ENCODE data around the gene TBCC. TPM values are rescaled to one million over a fixed set of nuclear protein-coding genes. Genes with fewer than 3 reads are reported as not detected.

Gene TBCC
- total RNA-seq, 1 donor from 2014 or later = 40.1 TPM

GRCh38 chr6:42702200-42702599 is 43.7 kb downstream of the TBCC start:
- H3K27me3 Mint-ChIP-seq (ENCODE audit: insufficient read depth, low read depth) = peaks cover 4% of the 10 kb centered on the region
- Histone ChIP-seq H3K4me3 (no peak overlapping the region), H3K9ac (no peak overlapping the region), H3K4me2 (no peak overlapping the region), H3K9me3 (ENCODE audit: low read depth) (no peaks in the 10 kb centered on the region), H3K4me1 (peaks cover 6% of the 10 kb centered on the region), H3K27ac (no peak overlapping the region), H2AFZ (replicated peaks) (no peak overlapping the region), H3F3A (ENCODE audit: low read depth) (no peaks in the 10 kb centered on the region), H4K20me1 (ENCODE audit: low read depth) (no peaks in the 10 kb centered on the region), H3K27me3 (no peaks in the 10 kb centered on the region), H3K36me3 (no peaks in the 10 kb centered on the region), H3K79me2 (ENCODE audit: low read depth) (no peaks in the 10 kb centered on the region)
- no peak overlapping the region for H3K27ac Mint-ChIP-seq
- no peaks in the 10 kb centered on the region for H3K9me3 Mint-ChIP-seq
- H3K36me3 Mint-ChIP-seq = no peaks in the 10 kb centered on the region
- H3K4me3 Mint-ChIP-seq = no peak overlapping the region
- no peaks in the 10 kb centered on the region for H3K4me1 Mint-ChIP-seq
- no peak for DNase-seq (ENCODE audit: low spot score)
- TF ChIP-seq EZH2phosphoT487 (IDR thresholded peaks at IDR 0.05) = no peak
- TF ChIP-seq EZH2 (IDR thresholded peaks at IDR 0.05) = no peak
- TF ChIP-seq, protein P1, sequence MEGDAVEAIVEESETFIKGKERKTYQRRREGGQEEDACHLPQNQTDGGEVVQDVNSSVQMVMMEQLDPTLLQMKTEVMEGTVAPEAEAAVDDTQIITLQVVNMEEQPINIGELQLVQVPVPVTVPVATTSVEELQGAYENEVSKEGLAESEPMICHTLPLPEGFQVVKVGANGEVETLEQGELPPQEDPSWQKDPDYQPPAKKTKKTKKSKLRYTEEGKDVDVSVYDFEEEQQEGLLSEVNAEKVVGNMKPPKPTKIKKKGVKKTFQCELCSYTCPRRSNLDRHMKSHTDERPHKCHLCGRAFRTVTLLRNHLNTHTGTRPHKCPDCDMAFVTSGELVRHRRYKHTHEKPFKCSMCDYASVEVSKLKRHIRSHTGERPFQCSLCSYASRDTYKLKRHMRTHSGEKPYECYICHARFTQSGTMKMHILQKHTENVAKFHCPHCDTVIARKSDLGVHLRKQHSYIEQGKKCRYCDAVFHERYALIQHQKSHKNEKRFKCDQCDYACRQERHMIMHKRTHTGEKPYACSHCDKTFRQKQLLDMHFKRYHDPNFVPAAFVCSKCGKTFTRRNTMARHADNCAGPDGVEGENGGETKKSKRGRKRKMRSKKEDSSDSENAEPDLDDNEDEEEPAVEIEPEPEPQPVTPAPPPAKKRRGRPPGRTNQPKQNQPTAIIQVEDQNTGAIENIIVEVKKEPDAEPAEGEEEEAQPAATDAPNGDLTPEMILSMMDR (IDR thresholded peaks at IDR 0.05) = no peak

DNA sequence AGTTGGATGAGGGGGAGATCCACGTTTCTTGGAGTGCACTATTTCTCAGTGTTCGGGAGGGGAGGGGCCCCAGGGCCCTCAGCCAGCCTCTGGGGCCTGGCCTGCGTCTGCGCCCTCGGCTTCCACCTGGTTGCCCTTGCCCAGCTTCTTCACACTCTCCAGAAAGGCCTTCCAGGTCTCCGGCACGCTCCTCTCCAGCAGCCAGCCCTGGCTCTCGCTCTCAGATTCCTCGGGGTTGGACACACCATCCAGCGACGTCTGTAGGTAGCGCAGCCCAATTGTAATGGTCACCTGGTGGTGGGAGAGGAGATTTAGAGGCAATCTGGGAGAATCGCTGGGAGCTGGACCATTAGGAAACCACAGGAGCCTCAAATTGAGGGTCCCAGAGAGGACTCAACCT is 47.7 kb downstream of the TBCC start:
- Histone ChIP-seq H3K9ac (no peak overlapping the region), H3K4me3 (no peak overlapping the region), H3K4me2 (no peak overlapping the region), H3K9me3 (ENCODE audit: low read depth) (no peaks in the 10 kb centered on the region), H3K27ac (no peak overlapping the region), H3F3A (ENCODE audit: low read depth) (no peaks in the 10 kb centered on the region), H4K20me1 (ENCODE audit: low read depth) (no peaks in the 10 kb centered on the region), H3K36me3 (no peaks in the 10 kb centered on the region), H3K79me2 (ENCODE audit: low read depth) (no peaks in the 10 kb centered on the region), H3K27me3 (no peaks in the 10 kb centered on the region), H3K4me1 (no peaks in the 10 kb centered on the region), H2AFZ (replicated peaks) (no peak overlapping the region)
- Mint-ChIP-seq H3K4me3 (no peak overlapping the region), H3K9me3 (no peaks in the 10 kb centered on the region), H3K4me1 (no peaks in the 10 kb centered on the region), H3K27ac (no peak overlapping the region), H3K36me3 (peaks cover 2% of the 10 kb centered on the region), H3K27me3 (ENCODE audit: insufficient read depth, low read depth) (peaks cover 2% of the 10 kb centered on the region)
- DNase-seq (ENCODE audit: low spot score) = no peak
- no peak for TF ChIP-seq EZH2phosphoT487 (IDR thresholded peaks at IDR 0.05)
- TF ChIP-seq EZH2 (IDR thresholded peaks at IDR 0.05) = no peak
- TF ChIP-seq, protein P1 (IDR thresholded peaks at IDR 0.05) = no peak

- Mint-ChIP-seq H3K27me3 (ENCODE audit: insufficient read depth, low read depth) (peaks cover 2% of the 10 kb centered on the region), H3K27ac (no peak overlapping the region), H3K4me3 (no peak overlapping the region), H3K36me3 (peaks cover 2% of the 10 kb centered on the region), H3K4me1 (no peaks in the 10 kb centered on the region), H3K9me3 (no peaks in the 10 kb centered on the region)
- no peaks in the 10 kb centered on the region for H3K27me3 ChIP-seq
- no peaks in the 10 kb centered on the region for H3F3A ChIP-seq (ENCODE audit: low read depth)
- no peaks in the 10 kb centered on the region for H3K4me1 ChIP-seq
- no peak overlapping the region for H3K4me3 ChIP-seq
- no peaks in the 10 kb centered on the region for H4K20me1 ChIP-seq (ENCODE audit: low read depth)
- H3K79me2 ChIP-seq (ENCODE audit: low read depth) = no peaks in the 10 kb centered on the region
- no peak overlapping the region for H3K9ac ChIP-seq
- no peak overlapping the region for H3K4me2 ChIP-seq
- TF ChIP-seq EZH2phosphoT487 (IDR thresholded peaks at IDR 0.05) = no peak
- TF ChIP-seq, protein P1 (IDR thresholded peaks at IDR 0.05) = no peak
- no peak for TF ChIP-seq EZH2 (IDR thresholded peaks at IDR 0.05)
- no peaks in the 10 kb centered on the region for H3K36me3 ChIP-seq
- no peaks in the 10 kb centered on the region for H3K9me3 ChIP-seq (ENCODE audit: low read depth)
- no peak for DNase-seq (ENCODE audit: low spot score)
- H2AFZ ChIP-seq (replicated peaks) = no peak overlapping the region
- no peak overlapping the region for H3K27ac ChIP-seq
Observed at GRCh38 chr6:42697268-42697655, 48.6 kb downstream of the TBCC start.
